ENCODE results near the gene KHDC4.

GRCh38 chr1:155938220-155938627 lies 4.0 kb upstream of the KHDC4 start:
- TF ChIP-seq ZNF274 (IDR thresholded peaks at IDR 0.05; ENCODE audit: low read depth, low read length) (no peak), YY1 (IDR thresholded peaks at IDR 0.05; ENCODE audit: insufficient read depth, insufficient read length) (no peak), SUZ12 (IDR thresholded peaks at IDR 0.05; ENCODE audit: extremely low read depth, insufficient read depth, insufficient read length) (no peak)
